Ascending aorta (tissue), 2 donors: ENCODE measurements around the gene CENPP. TPM values are rescaled to one million over a fixed set of nuclear protein-coding genes. Genes with fewer than 3 reads are reported as not detected.

Experiments
- DNase-seq, 2 donors: peaks; one replicate each; pipeline ENCODE4 v3.0.0-alpha.2; 2019; ENCODE audit warnings: low spot score in 2 of 2
- H3K27ac ChIP-seq, 2 donors: fragments of 200-600 bp; sonication (generic); one replicate each; pipeline ENCODE4 v1.5.1; 2016 to 2017; ENCODE audit warnings: mild to moderate bottlenecking in 1 of 2
- H3K27me3 ChIP-seq: fragments of 200-600 bp; sonication (generic); one replicate; pipeline ENCODE4 v1.5.1; 2017
- H3K36me3 ChIP-seq, 2 donors: fragments of 200-600 bp; sonication (generic); one replicate each; pipeline ENCODE4 v1.5.1; 2016
- H3K4me1 ChIP-seq, 2 donors: fragments of 200-600 bp; sonication (generic); one replicate each; pipeline ENCODE4 v1.5.1; 2016 to 2017; ENCODE audit warnings: mild to moderate bottlenecking in 1 of 2
- H3K4me3 ChIP-seq, 2 donors: fragments of 200-600 bp; sonication (generic); one replicate each; pipeline ENCODE4 v1.5.1; 2016 to 2017; ENCODE audit warnings: mild to moderate bottlenecking in 1 of 2
- H3K9me3 ChIP-seq, 2 donors: fragments of 200-600 bp; sonication (generic); one replicate each; pipeline ENCODE4 v1.5.1; 2016
- intact Hi-C: fragments of 100-400 bp; cut with DNase I; formaldehyde crosslinking; loops from one replicate; pipeline ENCODE4 v1.15.1; 2023
- total RNA-seq: library from RNA; depleted of rRNA; stranded (reverse); fragments of >200 nt; gene quantifications from one replicate; pipeline ENCODE4 v1.1.0, GENCODE V29; 2016
- TF ChIP-seq, protein P1 (sequence below), 3 experiments: fragments of 200-600 bp in 2 of 3; fragments of 450-650 bp in 1 of 3; sonication (generic) in 2 of 3; IDR thresholded peaks; one replicate each; pipeline ENCODE4 v1.5.1; 2016 to 2019; ENCODE audit warnings: antibody characterized with exemption in 3 of 3, mild to moderate bottlenecking in 1 of 3, moderate library complexity in 1 of 3

Gene CENPP
- total RNA-seq, 1 donor from 2014 or later, result 0.43 TPM

DNA sequence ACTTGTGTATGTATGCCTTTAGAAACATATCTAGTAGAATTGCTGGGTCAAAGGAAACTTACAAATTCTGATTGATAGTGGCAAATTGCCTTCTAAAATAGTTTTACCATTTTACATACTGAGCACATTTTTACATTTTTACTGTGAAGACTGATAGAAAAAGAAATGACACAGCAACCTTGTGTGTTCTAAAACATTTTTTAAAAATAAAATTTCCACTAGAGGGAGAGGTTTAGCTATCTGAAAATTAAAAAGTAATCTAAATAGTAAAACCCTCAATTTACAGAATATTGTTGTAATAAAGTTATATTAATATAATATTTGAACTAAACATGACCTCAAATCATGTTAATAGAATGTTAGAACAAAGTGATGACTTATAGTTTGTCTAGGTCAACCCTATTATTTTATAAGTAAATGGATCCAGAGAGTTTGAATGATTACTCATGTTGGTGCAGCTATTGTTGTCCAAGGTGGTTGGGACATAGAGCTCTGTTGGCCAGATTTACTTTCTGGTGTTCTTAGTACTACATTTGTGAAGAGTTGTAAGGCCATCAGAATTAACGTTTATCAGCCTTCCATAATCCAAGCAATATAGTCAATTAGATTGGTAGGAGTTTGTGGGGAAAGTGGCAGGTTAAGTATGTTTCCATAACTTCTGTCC lies 17.2 kb downstream of the CENPP start:
- Histone ChIP-seq H3K9me3 (no peaks in the 10 kb centered on the region), H3K36me3 (no peaks in the 10 kb centered on the region), H3K4me1 (peaks cover 0 to 3% of the 10 kb centered on the region in 2 donors), H3K4me3 (no peak overlapping the region), H3K27me3 (no peaks in the 10 kb centered on the region), H3K27ac (peak overlapping the region; percentile 45 to 72)
- no peak for DNase-seq
- TF ChIP-seq, protein P1, sequence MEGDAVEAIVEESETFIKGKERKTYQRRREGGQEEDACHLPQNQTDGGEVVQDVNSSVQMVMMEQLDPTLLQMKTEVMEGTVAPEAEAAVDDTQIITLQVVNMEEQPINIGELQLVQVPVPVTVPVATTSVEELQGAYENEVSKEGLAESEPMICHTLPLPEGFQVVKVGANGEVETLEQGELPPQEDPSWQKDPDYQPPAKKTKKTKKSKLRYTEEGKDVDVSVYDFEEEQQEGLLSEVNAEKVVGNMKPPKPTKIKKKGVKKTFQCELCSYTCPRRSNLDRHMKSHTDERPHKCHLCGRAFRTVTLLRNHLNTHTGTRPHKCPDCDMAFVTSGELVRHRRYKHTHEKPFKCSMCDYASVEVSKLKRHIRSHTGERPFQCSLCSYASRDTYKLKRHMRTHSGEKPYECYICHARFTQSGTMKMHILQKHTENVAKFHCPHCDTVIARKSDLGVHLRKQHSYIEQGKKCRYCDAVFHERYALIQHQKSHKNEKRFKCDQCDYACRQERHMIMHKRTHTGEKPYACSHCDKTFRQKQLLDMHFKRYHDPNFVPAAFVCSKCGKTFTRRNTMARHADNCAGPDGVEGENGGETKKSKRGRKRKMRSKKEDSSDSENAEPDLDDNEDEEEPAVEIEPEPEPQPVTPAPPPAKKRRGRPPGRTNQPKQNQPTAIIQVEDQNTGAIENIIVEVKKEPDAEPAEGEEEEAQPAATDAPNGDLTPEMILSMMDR (IDR thresholded peaks at IDR 0.05), result peak; percentile 25 to 55 (median 34)
- intact Hi-C loops, result loop anchor here (1.0 to 2.0 kb wide), 2 partner anchors 96 to 292 kb away; no protein-coding TSS in a partner anchor

DNA sequence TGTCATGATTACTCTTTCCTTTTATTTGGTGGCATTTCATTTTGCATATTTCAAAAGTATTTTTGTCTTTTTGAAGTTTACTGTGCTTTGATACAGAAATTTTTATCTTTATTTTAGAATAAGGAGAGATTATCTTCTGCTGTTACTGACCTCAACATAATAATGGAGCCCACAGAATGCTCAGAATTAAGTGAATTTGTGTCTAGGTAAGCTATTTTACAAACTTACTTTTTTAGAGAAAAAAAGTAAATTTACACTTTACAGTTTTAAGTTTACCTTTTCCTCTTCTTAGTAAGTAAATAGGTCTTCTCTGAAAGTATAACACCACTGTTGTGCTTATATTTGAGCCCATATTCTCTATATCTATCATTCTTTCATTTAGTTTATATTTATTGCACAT lies 19.8 kb downstream of the CENPP start:
- TF ChIP-seq, protein P1 (IDR thresholded peaks at IDR 0.05), result no peak
- Histone ChIP-seq H3K9me3 (no peaks in the 10 kb centered on the region), H3K36me3 (no peaks in the 10 kb centered on the region), H3K27ac (no peak overlapping the region), H3K4me3 (no peak overlapping the region), H3K4me1 (peaks cover 0 to 15% of the 10 kb centered on the region in 2 donors), H3K27me3 (no peaks in the 10 kb centered on the region)
- DNase-seq, result no peak
- intact Hi-C loops, result no loop called here

DNA sequence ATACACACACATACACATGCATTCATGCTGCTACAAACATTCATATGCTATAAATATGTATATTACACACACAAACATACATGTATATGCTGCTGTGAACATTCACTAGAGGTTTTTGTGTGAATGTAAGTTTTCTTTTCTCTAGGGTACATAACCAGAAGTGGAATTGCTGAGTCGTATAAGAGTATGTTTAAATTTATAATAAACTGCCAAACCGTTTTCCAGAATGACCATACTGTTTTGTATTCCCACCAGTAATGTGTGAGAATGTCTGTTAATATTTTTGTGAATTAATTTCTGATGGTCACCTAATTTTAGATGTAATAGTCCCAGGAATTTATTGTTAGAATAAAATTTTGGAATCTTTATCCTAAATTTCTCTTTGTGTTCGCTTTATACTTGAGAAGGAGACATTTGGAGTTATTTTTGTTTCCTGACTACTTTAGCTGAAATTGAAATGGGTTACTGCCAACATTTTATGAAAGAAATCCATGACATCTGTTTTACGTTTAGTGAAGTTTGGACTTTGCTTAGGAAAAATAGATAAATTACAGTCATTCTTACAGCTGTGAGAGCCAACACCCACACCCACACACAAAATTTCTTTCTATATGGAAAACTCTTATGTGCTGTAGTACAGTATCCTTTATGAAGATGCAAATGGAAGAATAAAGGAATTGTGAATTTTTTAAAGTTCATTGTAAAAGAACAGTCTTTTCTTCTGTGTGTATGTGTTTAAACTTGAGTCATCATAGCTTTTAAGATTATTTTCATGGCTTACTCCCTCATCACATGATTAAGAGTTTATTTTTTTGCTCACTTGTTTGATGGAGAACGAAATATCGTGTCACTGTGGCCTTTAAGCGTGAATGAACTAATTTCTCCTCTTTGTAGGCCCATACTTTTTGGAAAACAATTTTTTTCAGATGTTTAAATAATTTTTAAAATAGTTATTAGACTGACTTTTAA lies 24.3 kb downstream of the CENPP start:
- H3K9me3 ChIP-seq, result peaks cover 7 to 13% of the 10 kb centered on the region in 2 donors
- peaks cover 0 to 16% of the 10 kb centered on the region in 2 donors for H3K4me1 ChIP-seq
- no peaks in the 10 kb centered on the region for H3K36me3 ChIP-seq
- TF ChIP-seq, protein P1 (IDR thresholded peaks at IDR 0.05), result no peak
- peak overlapping the region in 1 of 2 donors; percentile 17 for H3K4me3 ChIP-seq
- intact Hi-C loops, result loop anchor here (2.0 to 5.0 kb wide), 2 partner anchors 42 to 187 kb away; no protein-coding TSS in a partner anchor
- H3K27ac ChIP-seq, result peak overlapping the region; percentile 77 to 85
- no peaks in the 10 kb centered on the region for H3K27me3 ChIP-seq
- DNase-seq, result no peak

DNA sequence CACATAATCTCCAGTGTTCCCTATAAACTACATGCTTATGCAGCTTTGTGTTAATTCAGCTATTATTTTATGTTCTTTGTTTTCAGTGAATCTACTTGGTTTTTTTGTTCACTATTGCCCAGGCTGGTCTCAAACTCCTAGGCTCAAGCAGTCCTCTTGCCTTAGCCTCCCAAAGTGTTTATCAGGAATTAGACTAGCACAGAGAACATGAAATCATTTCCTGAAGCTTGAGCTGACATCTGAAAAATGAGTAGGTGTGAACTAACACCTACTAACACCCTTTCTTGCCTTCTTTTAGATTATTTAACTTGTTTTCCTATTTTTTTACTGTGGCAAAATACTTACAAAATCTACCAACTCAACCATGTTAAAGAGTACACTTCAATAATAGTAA lies 25.0 kb downstream of the CENPP start:
- intact Hi-C loops, result loop anchor here (2.0 to 5.0 kb wide), 2 partner anchors 42 to 186 kb away; no protein-coding TSS in a partner anchor
- peak overlapping the region; percentile 77 to 85 for H3K27ac ChIP-seq

DNA sequence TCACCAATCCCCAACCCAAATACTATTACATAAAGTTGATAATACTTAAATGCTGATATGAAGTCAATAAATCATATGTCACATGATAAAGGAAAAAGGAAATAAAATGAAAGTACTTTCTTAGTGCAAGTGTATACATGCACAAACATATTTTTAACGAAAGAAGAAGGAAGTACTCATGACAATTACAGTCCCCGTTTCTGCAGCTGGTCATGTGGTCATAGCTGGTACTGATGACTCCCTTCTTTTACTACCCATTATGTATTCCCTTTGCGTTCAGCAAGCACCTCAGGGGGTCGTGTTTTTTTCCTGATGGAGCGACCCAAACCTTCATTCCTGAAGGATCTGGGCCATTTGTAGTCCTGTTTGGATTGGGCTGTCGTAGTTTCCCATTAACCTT lies 27.3 kb downstream of the CENPP start:
- no peaks in the 10 kb centered on the region for H3K36me3 ChIP-seq
- no peaks in the 10 kb centered on the region for H3K27me3 ChIP-seq
- intact Hi-C loops, result loop anchor here (5.0 kb wide), 1 partner anchor 39 kb away; no protein-coding TSS in a partner anchor
- TF ChIP-seq, protein P1 (IDR thresholded peaks at IDR 0.05), result no peak
- peaks cover 0 to 16% of the 10 kb centered on the region in 2 donors for H3K4me1 ChIP-seq
- peak overlapping the region; percentile 77 to 85 for H3K27ac ChIP-seq
- DNase-seq, result no peak
- peaks cover 7 to 27% of the 10 kb centered on the region in 2 donors for H3K9me3 ChIP-seq
- no peak overlapping the region for H3K4me3 ChIP-seq

More for the DNA sequence above, 25.0 kb downstream of the CENPP start:
- H3K27me3 ChIP-seq, result no peaks in the 10 kb centered on the region
- H3K36me3 ChIP-seq, result no peaks in the 10 kb centered on the region
- TF ChIP-seq, protein P1 (IDR thresholded peaks at IDR 0.05), result no peak
- no peak overlapping the region for H3K4me3 ChIP-seq
- DNase-seq, result no peak
- peaks cover 7 to 17% of the 10 kb centered on the region in 2 donors for H3K9me3 ChIP-seq
- peaks cover 0 to 16% of the 10 kb centered on the region in 2 donors for H3K4me1 ChIP-seq
